Stomach (tissue), 9 donors: ENCODE results near the gene ELANE. TPM values are rescaled to one million over a fixed set of nuclear protein-coding genes. Genes with fewer than 3 reads are reported as not detected.
A peak's percentile ranks its signal among the peaks of the same experiment; 100 is the strongest.

ENCODE experiments used
- DNase-seq, 2 donors: peaks; one replicate each; pipeline versions ENCODE4 v3.0.0 to v3.0.0-alpha.2; 2013 to 2019
- H3K27ac ChIP-seq, 5 donors: fragments of 200-600 bp in 4 of 5; sonication (generic) in 4 of 5; one replicate each; pipeline ENCODE4 v1.5.1; 2013 to 2019; ENCODE audit warnings: mild to moderate bottlenecking in 1 of 5, moderate library complexity in 1 of 5
- H3K27me3 ChIP-seq, 3 donors: fragments of 200-600 bp; sonication (generic); one replicate each; pipeline ENCODE4 v1.5.1; 2017 to 2019; ENCODE audit warnings: mixed run types in 1 of 3
- H3K36me3 ChIP-seq, 4 donors: fragments of 200-600 bp; sonication (generic); 1 replicate in 3 of 4; 2 replicates in 1 of 4; pipeline ENCODE4 v1.5.1; 2016 to 2019
- H3K4me1 ChIP-seq, 4 donors: fragments of 200-600 bp; sonication (generic); one replicate each; pipeline ENCODE4 v1.5.1; 2016 to 2019
- H3K4me3 ChIP-seq, 4 donors: fragments of 200-600 bp; sonication (generic) in 3 of 4; one replicate each; pipeline ENCODE4 v1.5.1; 2016 to 2019; ENCODE audit warnings: mild to moderate bottlenecking in 1 of 4
- H3K9me3 ChIP-seq, 4 donors: fragments of 200-600 bp; sonication (generic); one replicate each; pipeline ENCODE4 v1.5.1; 2016 to 2019
- CTCF ChIP-seq, 7 experiments: fragments of 450-650 bp in 4 of 7; fragments of 200-600 bp in 3 of 7; sonication (generic) in 3 of 7; IDR thresholded peaks; one replicate each; pipeline ENCODE4 v1.5.1; 2016 to 2019; ENCODE audit warnings: antibody characterized with exemption in 7 of 7, control low read depth in 2 of 7, mild to moderate bottlenecking in 1 of 7
- EP300 ChIP-seq: sonication (generic); formaldehyde crosslinking; IDR thresholded peaks from one replicate; pipeline ENCODE4 v1.6.1; 2017; ENCODE audit warnings: antibody characterized with exemption
- POLR2A ChIP-seq, 4 donors: fragments of 450-650 bp; IDR thresholded peaks; one replicate each; pipeline ENCODE4 v1.6.1; 2016; ENCODE audit warnings: antibody characterized with exemption in 4 of 4, control low read depth in 2 of 4, mild to moderate bottlenecking in 1 of 4, moderate library complexity in 1 of 4
- POLR2AphosphoS5 ChIP-seq, 3 donors: sonication (generic); formaldehyde crosslinking; IDR thresholded peaks; one replicate each; pipeline ENCODE4 v1.6.1; 2016; ENCODE audit warnings: antibody characterized with exemption in 3 of 3
- WGBS, 5 donors: extraction: QIAGEN DNeasy Blood & Tissue Kit in 3 of 5; methylation state at CpG; one replicate each; pipeline versions ENCODE4 v1.1.5 to v1.1.7; 2013 to 2018; 5-methylcytosine and 5-hydroxymethylcytosine counted together
- intact Hi-C: fragments of 100-400 bp; cut with DNase I; formaldehyde crosslinking; loops from one replicate; pipeline ENCODE4 v1.15.1; 2023; ENCODE audit warnings: low total_unique reads
- polyA plus RNA-seq, 3 donors: library from polyadenylated mRNA; stranded (reverse); fragments of 200-250 nt; gene quantifications; one replicate each; pipeline ENCODE4 v1.2.3, GENCODE V29; 2013
- total RNA-seq, 5 donors: library from RNA; depleted of rRNA; stranded (reverse); fragments of >200 nt; gene quantifications; one replicate each; pipeline versions ENCODE4 v1.1.0 to v1.2.3, GENCODE V29; 2014 to 2016
- donor health status: healthy with polysubstance abuse.
- donor health status: Bipolar disorder and iron deficiency.
- donor health status: healthy.

The ELANE gene
- total and polyA plus RNA-seq, 8 donors, result 1.1 to 10.5 (median 3.2) TPM; not detected in 4

GRCh38 chr19:862581-863314 is 10.6 kb downstream of the ELANE start:
- Histone ChIP-seq H3K9me3 (no peaks in the 10 kb centered on the region), H3K27me3 (peaks cover 0 to 51% (median 28%) of the 10 kb centered on the region in 3 donors), H3K27ac (peak overlapping the region in 1 of 5 donors; percentile 24), H3K36me3 (peaks cover 3 to 8% (median 5%) of the 10 kb centered on the region in 4 donors), H3K4me1 (peaks cover 29 to 54% (median 44%) of the 10 kb centered on the region in 4 donors), H3K4me3 (peak overlapping the region in 2 of 4 donors; percentile 25 to 28)
- no peak for TF ChIP-seq EP300
- peak; percentile 61 to 86 for DNase-seq
- WGBS, 5 donors, result 10 to 30% (median 15%) methylated on average over 35 to 48 of the region's 48 CpGs
- intact Hi-C loops, result no loop called here

GRCh38 chr19:863315-863620 is 11.2 kb downstream of the ELANE start:
- peak overlapping the region in 3 of 5 donors; percentile 24 to 41 (median 32) for H3K27ac ChIP-seq
- intact Hi-C loops, result no loop called here
- WGBS, 5 donors, result 71 to 80% (median 72%) methylated on average over 7 of the region's 7 CpGs

GRCh38 chr19:866769-867300 is 14.7 kb downstream of the ELANE start:
- DNase-seq, result no peak
- intact Hi-C loops, result loop anchor here (5.0 kb wide), 1 partner anchor 50 kb away; the partner anchor contains the start of gene KISS1R
- Histone ChIP-seq H3K4me3 (no peak overlapping the region), H3K27me3 (peaks cover 0 to 13% (median 0%) of the 10 kb centered on the region in 3 donors), H3K27ac (no peak overlapping the region), H3K36me3 (peaks cover 16 to 46% (median 43%) of the 10 kb centered on the region in 4 donors), H3K4me1 (peaks cover 20 to 61% (median 41%) of the 10 kb centered on the region in 4 donors), H3K9me3 (no peaks in the 10 kb centered on the region)
- no peak for TF ChIP-seq CTCF (IDR thresholded peaks at IDR 0.05)
- no peak for TF ChIP-seq POLR2A (IDR thresholded peaks at IDR 0.05)
- TF ChIP-seq POLR2AphosphoS5 (IDR thresholded peaks at IDR 0.05), result no peak
- 78 to 92% (median 88%) methylated on average over 33 to 38 of the region's 38 CpGs for WGBS, 5 donors

More at GRCh38 chr19:863315-863620, 11.2 kb downstream of the ELANE start:
- Histone ChIP-seq H3K4me1 (peaks cover 29 to 58% (median 44%) of the 10 kb centered on the region in 4 donors), H3K27me3 (peaks cover 0 to 49% (median 28%) of the 10 kb centered on the region in 3 donors), H3K36me3 (peaks cover 8 to 13% (median 10%) of the 10 kb centered on the region in 4 donors), H3K4me3 (peak overlapping the region in 2 of 4 donors; percentile 25 to 28), H3K9me3 (no peaks in the 10 kb centered on the region)
- no peak for DNase-seq
- TF ChIP-seq POLR2AphosphoS5 (IDR thresholded peaks at IDR 0.05) (no peak), CTCF (IDR thresholded peaks at IDR 0.05) (no peak), EP300 (no peak), POLR2A (IDR thresholded peaks at IDR 0.05) (no peak)

- no peak overlapping the region for H3K4me3 ChIP-seq
- H3K27me3 ChIP-seq, result peaks cover 0 to 8% (median 0%) of the 10 kb centered on the region in 3 donors
- DNase-seq, result peak in 1 of 2 donors; percentile 24
- H3K4me1 ChIP-seq, result peaks cover 25 to 61% (median 41%) of the 10 kb centered on the region in 4 donors
- intact Hi-C loops, result loop anchor here (5.0 kb wide), 1 partner anchor 50 kb away; the partner anchor contains the start of gene KISS1R
- whole genome bisulfite sequencing, 5 donors, result 69 to 85% (median 79%) methylated on average over 14 to 16 of the region's 16 CpGs
- no peaks in the 10 kb centered on the region for H3K9me3 ChIP-seq
- no peak overlapping the region for H3K27ac ChIP-seq
- H3K36me3 ChIP-seq, result peaks cover 16 to 51% (median 45%) of the 10 kb centered on the region in 4 donors
- no peak for TF ChIP-seq EP300
- TF ChIP-seq CTCF (IDR thresholded peaks at IDR 0.05), result no peak
- no peak for TF ChIP-seq POLR2A (IDR thresholded peaks at IDR 0.05)
- no peak for TF ChIP-seq POLR2AphosphoS5 (IDR thresholded peaks at IDR 0.05)
These were observed 15.2 kb downstream of the ELANE start for GRCh38 chr19:867301-867793.
